ENCODE data around the gene PHLPP2. TPM values are rescaled to one million over a fixed set of nuclear protein-coding genes. Genes with fewer than 3 reads are reported as not detected.

Gene PHLPP2
- total RNA-seq, 1 experiment from 2014 or later, result 10.5 TPM

GRCh38 chr16:71674229-71674628 lies 50.3 kb downstream of the PHLPP2 start:
- no peak for TF ChIP-seq CTCF (IDR thresholded peaks at IDR 0.05; ENCODE audit: unreplicated experiment)
- Mint-ChIP-seq H3K4me1 (ENCODE audit: insufficient read depth, unreplicated experiment) (no peaks in the 10 kb centered on the region), H3K36me3 (ENCODE audit: insufficient read depth, unreplicated experiment) (peaks cover 46% of the 10 kb centered on the region), H3K27me3 (ENCODE audit: insufficient read depth, unreplicated experiment) (no peaks in the 10 kb centered on the region), H3K27ac (ENCODE audit: low read depth, unreplicated experiment) (no peak overlapping the region), H3K4me3 (ENCODE audit: unreplicated experiment) (no peak overlapping the region), H3K9me3 (ENCODE audit: unreplicated experiment) (no peaks in the 10 kb centered on the region)
- DNase-seq (ENCODE audit: unreplicated experiment), result no peak
- ChIA-PET POLR2A (interaction anchor here (0.7 kb wide), 1 partner anchor 147 kb away, joined by 3 read pairs; no protein-coding TSS in a partner anchor), CTCF (no interaction called here)
- intact Hi-C loops (cut with micrococcal nuclease), result no loop called here
- BruUV-seq (replicated peaks), result no TSS peak

DNA sequence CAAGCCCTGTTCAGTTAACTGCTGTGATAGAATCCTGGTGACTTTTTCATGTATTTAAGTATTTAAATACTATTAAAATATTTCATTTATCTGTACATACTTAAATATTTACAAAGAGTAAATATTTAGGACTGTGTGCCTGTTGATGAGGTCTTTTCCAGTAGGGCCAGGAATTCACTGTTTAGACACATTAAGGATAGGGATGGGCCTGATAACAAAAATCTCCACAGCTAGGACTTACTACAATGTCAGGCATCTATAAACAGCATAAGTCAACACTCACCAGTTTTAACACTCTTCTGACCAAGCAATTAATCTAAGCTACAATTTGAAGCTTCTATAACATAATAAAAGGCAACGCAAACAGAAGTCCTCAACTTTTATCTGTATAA lies 50.9 kb downstream of the PHLPP2 start:
- POLR2A ChIA-PET, result interaction anchor here (0.7 kb wide), 1 partner anchor 147 kb away, joined by 3 read pairs; no protein-coding TSS in a partner anchor
- Mint-ChIP-seq H3K36me3 (ENCODE audit: insufficient read depth, unreplicated experiment) (peaks cover 44% of the 10 kb centered on the region), H3K9me3 (ENCODE audit: unreplicated experiment) (no peaks in the 10 kb centered on the region), H3K4me3 (ENCODE audit: unreplicated experiment) (no peak overlapping the region), H3K4me1 (ENCODE audit: insufficient read depth, unreplicated experiment) (no peaks in the 10 kb centered on the region), H3K27ac (ENCODE audit: low read depth, unreplicated experiment) (no peak overlapping the region), H3K27me3 (ENCODE audit: insufficient read depth, unreplicated experiment) (no peaks in the 10 kb centered on the region)
- intact Hi-C loops (cut with micrococcal nuclease), result no loop called here
- no peak for TF ChIP-seq CTCF (IDR thresholded peaks at IDR 0.05; ENCODE audit: unreplicated experiment)
- BruUV-seq (replicated peaks), result no TSS peak
- CTCF ChIA-PET, result no interaction called here
- DNase-seq (ENCODE audit: unreplicated experiment), result no peak

DNA sequence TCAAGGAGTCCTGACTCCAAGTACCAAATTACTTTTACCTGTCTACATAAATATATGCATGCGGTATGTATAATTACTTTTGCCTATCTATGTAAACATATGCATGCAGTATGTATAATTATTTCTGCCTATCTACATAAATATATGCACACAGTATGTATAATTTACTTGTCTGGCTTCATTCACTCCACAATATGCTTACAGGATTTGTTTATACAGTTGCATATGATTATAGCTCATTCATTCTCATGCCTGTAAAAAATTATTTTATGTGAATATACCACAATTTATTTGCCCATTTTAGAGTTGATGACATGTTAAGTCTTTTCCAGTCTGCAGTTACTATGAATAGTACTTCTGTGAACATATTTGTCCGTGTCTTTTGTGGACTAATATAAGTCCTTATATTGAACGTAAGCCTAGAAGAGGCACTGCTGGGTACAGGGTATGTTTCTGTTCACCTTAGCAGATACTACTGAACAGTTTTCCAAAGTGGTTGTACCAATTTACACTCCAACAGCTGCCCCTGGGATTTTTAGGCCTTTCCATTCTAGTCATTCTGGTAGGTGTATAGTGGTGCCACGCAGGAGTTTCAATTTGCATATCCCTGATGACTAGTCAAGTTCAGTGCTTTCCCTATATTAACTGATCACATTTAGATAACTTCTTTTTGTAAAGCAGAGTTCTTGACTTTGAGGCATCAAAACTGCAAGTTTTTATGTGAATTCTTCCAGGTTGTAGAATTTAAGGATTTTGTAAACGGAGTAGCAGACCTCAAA lies 51.5 kb downstream of the PHLPP2 start:
- ChIA-PET POLR2A (no interaction called here), CTCF (interaction anchor here (0.7 kb wide), 1 partner anchor 9 kb away, joined by 3 read pairs; no protein-coding TSS in a partner anchor)
- BruUV-seq (replicated peaks), result no TSS peak
- Mint-ChIP-seq H3K4me3 (ENCODE audit: unreplicated experiment) (no peak overlapping the region), H3K4me1 (ENCODE audit: insufficient read depth, unreplicated experiment) (no peaks in the 10 kb centered on the region), H3K9me3 (ENCODE audit: unreplicated experiment) (no peaks in the 10 kb centered on the region), H3K36me3 (ENCODE audit: insufficient read depth, unreplicated experiment) (peaks cover 43% of the 10 kb centered on the region), H3K27ac (ENCODE audit: low read depth, unreplicated experiment) (no peak overlapping the region), H3K27me3 (ENCODE audit: insufficient read depth, unreplicated experiment) (no peaks in the 10 kb centered on the region)
- no peak for DNase-seq (ENCODE audit: unreplicated experiment)
- intact Hi-C loops (cut with micrococcal nuclease), result no loop called here
- TF ChIP-seq CTCF (IDR thresholded peaks at IDR 0.05; ENCODE audit: unreplicated experiment), result no peak

DNA sequence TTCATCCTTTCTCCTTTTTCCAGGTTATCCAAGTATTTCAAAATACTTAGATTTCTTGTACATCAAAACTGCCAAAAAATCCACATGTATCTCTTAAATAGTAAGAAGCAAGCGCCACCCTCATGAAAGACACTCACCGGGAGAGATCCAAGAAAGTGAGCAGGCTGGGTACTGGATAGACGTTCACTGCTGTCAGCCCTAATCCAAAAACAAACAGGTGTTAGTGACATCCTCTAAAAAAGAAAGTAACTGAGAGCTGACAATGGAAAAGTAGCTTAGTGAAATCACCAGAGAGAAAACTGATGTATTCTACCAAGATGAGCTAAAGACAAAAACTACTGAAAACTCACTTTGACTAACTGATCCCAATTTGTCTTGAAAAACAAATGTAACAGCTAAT lies 52.4 kb downstream of the PHLPP2 start:
- Mint-ChIP-seq H3K4me3 (ENCODE audit: unreplicated experiment) (no peak overlapping the region), H3K4me1 (ENCODE audit: insufficient read depth, unreplicated experiment) (no peaks in the 10 kb centered on the region), H3K27ac (ENCODE audit: low read depth, unreplicated experiment) (no peak overlapping the region), H3K36me3 (ENCODE audit: insufficient read depth, unreplicated experiment) (peaks cover 44% of the 10 kb centered on the region), H3K9me3 (ENCODE audit: unreplicated experiment) (no peaks in the 10 kb centered on the region), H3K27me3 (ENCODE audit: insufficient read depth, unreplicated experiment) (no peaks in the 10 kb centered on the region)
- ChIA-PET POLR2A (no interaction called here), CTCF (interaction anchor here (0.7 kb wide), 1 partner anchor 8 kb away, joined by 3 read pairs; no protein-coding TSS in a partner anchor)
- no peak for TF ChIP-seq CTCF (IDR thresholded peaks at IDR 0.05; ENCODE audit: unreplicated experiment)
- BruUV-seq (replicated peaks), result no TSS peak
- intact Hi-C loops (cut with micrococcal nuclease), result no loop called here
- no peak for DNase-seq (ENCODE audit: unreplicated experiment)

Data from MCF 10A (cell line).